IPS-18c (cell line): ENCODE data around the gene JAKMIP1.

Experiments
- H3K4me3 ChIP-seq: 2 replicates; pipeline ENCODE4 v1.7.0; 2013; ENCODE audit warnings: low read depth, mild to moderate bottlenecking, low read length, moderate library complexity; ENCODE audit not compliant: insufficient read depth
- H3K9me3 ChIP-seq: one replicate; pipeline ENCODE4 v1.6.1; 2013; ENCODE audit warnings: mild to moderate bottlenecking, low read length, moderate library complexity; ENCODE audit not compliant: control insufficient read depth, insufficient read depth

The JAKMIP1 gene

GRCh38 chr4:6121276-6121850 is 79.0 kb downstream of the JAKMIP1 start:
- Histone ChIP-seq H3K9me3 (no peaks in the 10 kb centered on the region), H3K4me3 (no peak overlapping the region)

- H3K4me3 ChIP-seq: no peak overlapping the region
- H3K9me3 ChIP-seq: no peaks in the 10 kb centered on the region
Measured at GRCh38 chr4:6120361-6120760, 80.0 kb downstream of the JAKMIP1 start.

- no peak overlapping the region for H3K4me3 ChIP-seq
- no peaks in the 10 kb centered on the region for H3K9me3 ChIP-seq
Measured at GRCh38 chr4:6119507-6120020, 80.8 kb downstream of the JAKMIP1 start.

- H3K4me3 ChIP-seq: no peak overlapping the region
- no peaks in the 10 kb centered on the region for H3K9me3 ChIP-seq
Measured at GRCh38 chr4:6118201-6118600, 82.1 kb downstream of the JAKMIP1 start.

GRCh38 chr4:6116696-6117285 is 83.6 kb downstream of the JAKMIP1 start:
- Histone ChIP-seq H3K9me3 (no peaks in the 10 kb centered on the region), H3K4me3 (no peak overlapping the region)

GRCh38 chr4:6115746-6116586 is 84.4 kb downstream of the JAKMIP1 start:
- no peaks in the 10 kb centered on the region for H3K9me3 ChIP-seq
- H3K4me3 ChIP-seq: no peak overlapping the region

GRCh38 chr4:6115342-6115741 is 85.0 kb downstream of the JAKMIP1 start:
- no peak overlapping the region for H3K4me3 ChIP-seq
- no peaks in the 10 kb centered on the region for H3K9me3 ChIP-seq

- no peaks in the 10 kb centered on the region for H3K9me3 ChIP-seq
- H3K4me3 ChIP-seq: no peak overlapping the region
Measured at GRCh38 chr4:6114601-6115000, 85.7 kb downstream of the JAKMIP1 start.

GRCh38 chr4:6114181-6114580 is 86.2 kb downstream of the JAKMIP1 start:
- Histone ChIP-seq H3K9me3 (no peaks in the 10 kb centered on the region), H3K4me3 (no peak overlapping the region)

GRCh38 chr4:6113641-6114040 is 86.7 kb downstream of the JAKMIP1 start:
- H3K4me3 ChIP-seq: no peak overlapping the region
- no peaks in the 10 kb centered on the region for H3K9me3 ChIP-seq

- Histone ChIP-seq H3K9me3 (no peaks in the 10 kb centered on the region), H3K4me3 (no peak overlapping the region)
Measured at GRCh38 chr4:6112606-6113290, 87.6 kb downstream of the JAKMIP1 start.

- Histone ChIP-seq H3K4me3 (no peak overlapping the region), H3K9me3 (no peaks in the 10 kb centered on the region)
Measured at GRCh38 chr4:6111354-6111960, 88.9 kb downstream of the JAKMIP1 start.

- no peak overlapping the region for H3K4me3 ChIP-seq
- no peaks in the 10 kb centered on the region for H3K9me3 ChIP-seq
Measured at GRCh38 chr4:6110681-6111353, 89.5 kb downstream of the JAKMIP1 start.

- no peaks in the 10 kb centered on the region for H3K9me3 ChIP-seq
Measured at GRCh38 chr4:6109842-6110560, 90.3 kb downstream of the JAKMIP1 start.

GRCh38 chr4:6107886-6108285 is 92.5 kb downstream of the JAKMIP1 start:
- Histone ChIP-seq H3K4me3 (no peak overlapping the region), H3K9me3 (no peaks in the 10 kb centered on the region)

More at GRCh38 chr4:6109842-6110560, 90.3 kb downstream of the JAKMIP1 start:
- H3K4me3 ChIP-seq: no peak overlapping the region

- Histone ChIP-seq H3K4me3 (no peak overlapping the region), H3K9me3 (no peaks in the 10 kb centered on the region)
Measured at GRCh38 chr4:6107114-6107791, 93.1 kb downstream of the JAKMIP1 start.
